HG03354 (cell line): ENCODE results near the gene RAP2A.

Source experiments
- ATAC-seq: cut with Tn5 transposase; IDR thresholded peaks from one replicate; pipeline ENCODE4 v1.9.1; 2021; ENCODE audit warnings: mild to moderate bottlenecking; ENCODE audit not compliant: unreplicated experiment, poor library complexity, severe bottlenecking

RAP2A gene

DNA sequence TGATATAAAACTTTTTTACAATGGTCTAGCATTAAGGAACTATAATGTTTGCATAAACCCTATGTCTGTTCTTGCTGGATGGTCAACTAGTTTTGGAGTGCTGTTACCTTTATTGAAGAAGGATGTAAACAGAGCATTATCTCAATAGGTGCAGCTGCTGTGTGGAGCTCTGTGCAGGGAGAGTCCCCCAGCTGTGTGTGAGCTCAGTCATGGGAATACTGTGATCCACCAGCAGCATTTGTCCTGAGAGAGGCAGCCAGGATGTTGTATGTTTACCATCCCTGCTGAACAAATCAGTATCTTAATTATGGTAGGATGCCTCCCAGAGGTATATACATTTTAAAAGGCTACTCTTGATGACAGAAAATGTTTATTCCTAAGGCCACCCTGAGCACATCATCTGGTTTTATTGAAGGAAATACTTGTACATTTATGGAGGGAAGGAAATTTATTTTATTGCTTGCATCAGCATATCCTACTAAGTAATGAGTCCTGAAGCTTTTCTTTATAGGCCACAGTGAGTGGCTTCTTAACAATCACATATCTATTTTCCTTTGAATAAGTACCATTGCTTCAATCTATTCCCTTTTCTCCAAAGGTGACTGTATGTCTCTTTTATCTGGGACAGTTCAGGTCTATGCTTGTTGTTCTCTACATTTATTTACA lies 11.7 kb downstream of the RAP2A start:
- ATAC-seq, result no peak

DNA sequence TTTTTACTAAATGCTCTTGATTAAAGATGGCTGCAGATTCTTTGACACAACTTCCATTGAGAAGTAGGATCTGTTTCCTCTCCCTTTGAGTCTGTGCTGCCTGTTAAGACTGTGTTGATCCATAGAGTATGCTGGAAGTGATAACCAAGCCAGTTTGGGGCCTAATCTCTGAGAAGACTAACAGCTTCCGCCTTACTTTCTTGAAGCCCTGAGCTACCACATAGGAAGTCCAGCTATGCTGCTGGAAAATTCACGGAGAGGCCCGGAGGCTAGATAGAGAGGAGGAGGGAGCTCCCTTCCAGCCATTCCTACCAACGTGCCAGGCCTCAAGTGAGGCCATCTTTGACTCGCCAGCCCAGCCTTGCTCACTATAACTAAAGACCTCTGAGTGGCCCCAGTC lies 12.5 kb downstream of the RAP2A start:
- ATAC-seq, result no peak

DNA sequence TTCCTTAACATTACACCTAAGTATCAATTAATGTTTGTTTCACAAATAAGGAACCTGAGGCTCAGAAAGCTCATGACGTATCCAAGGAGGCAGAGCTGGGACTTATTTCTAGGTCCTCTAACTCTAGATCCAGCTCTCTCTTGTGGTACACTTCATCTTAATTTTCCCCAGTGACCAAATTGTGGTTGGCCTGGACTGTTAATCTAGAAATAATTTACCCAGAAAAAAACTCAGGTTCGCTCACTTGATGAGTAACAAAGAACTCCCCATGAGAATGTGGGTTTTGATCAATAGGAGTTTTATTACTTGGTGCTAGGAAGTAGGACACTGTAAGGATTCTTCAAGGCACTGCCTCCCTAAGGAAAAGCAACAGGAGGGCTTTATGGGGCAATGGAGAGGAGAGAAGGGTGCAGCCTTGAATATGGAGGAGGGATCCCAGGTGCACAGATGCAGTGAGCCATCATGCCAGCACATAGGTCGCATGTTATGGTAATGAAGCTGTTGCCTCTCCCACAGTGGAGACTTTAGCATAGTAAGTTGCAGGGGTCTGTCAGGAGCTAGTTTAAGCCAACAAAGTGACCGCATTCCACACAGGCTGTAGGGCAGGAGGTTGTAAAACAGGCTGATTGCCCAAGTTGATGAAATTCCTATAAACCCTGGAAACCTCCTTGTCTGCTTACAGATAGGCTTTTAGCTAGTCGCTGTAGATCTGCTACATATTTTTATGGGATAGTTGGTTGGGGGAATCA lies 14.7 kb downstream of the RAP2A start:
- peak; percentile 84 for ATAC-seq

DNA sequence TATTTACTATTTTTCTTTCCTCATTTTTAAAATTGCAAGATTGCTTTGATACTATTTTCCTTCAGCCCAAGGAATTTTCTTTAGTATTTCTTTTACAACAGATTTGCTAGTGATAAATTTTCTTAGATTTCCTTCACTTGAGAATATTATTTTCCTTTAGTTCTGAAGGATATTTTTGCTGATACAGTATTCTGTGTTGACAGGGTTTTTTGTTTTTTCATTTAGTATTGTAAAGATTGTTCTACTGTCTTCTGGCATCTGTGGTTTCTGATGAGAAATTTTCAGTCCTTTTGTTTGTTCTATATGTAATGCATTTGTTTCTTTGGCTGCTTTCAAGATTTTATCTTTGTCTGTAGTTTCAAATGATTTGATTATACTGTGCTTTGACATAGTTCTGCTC lies 20.7 kb downstream of the RAP2A start:
- ATAC-seq, result no peak

DNA sequence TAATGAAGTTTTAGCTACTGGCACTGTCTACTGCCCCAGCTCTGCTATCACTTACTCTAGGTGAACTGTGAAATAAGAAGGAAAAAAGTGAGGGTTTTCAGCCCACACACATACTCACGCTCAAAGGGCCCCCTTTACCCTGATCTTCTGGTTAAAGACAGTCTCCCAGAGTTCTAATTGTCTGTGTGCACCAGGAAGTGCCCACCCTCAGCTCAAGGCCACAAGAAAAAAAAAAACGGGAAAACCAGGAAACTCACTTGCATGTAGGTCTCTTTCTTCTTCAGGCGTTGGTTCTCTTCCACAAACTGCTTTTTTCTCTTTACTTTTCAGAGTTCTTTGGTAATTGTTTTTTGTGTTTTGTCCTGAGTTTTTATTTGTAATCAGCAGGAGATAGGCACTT lies 22.1 kb downstream of the RAP2A start:
- no peak for ATAC-seq

DNA sequence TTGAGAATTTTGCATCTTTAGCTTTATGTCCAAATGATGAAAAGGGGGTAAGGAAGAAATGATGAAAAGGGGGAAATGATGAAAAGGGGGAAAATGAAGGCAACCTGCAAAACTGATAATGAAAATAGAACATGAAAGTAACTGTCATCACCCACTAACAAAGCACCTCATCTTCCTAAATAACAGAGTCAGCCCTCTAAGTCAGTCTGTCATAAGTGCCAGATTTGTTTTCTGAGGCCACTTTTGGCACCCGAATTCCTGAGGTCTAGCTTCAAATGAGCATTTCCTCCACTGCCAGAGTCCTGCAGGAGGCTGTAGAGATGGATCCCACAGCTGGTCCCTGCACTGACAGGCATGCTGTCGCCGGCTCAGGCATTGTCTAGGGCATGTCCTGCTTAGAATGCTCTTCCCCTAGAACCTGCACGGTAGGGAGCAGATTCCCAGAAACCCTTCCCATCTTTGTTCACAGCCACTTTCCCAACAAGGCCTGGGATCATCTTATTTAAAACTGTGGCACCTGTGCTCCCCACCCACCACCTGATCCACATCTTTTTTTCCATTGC lies 25.3 kb downstream of the RAP2A start:
- ATAC-seq, result peak; percentile 33

DNA sequence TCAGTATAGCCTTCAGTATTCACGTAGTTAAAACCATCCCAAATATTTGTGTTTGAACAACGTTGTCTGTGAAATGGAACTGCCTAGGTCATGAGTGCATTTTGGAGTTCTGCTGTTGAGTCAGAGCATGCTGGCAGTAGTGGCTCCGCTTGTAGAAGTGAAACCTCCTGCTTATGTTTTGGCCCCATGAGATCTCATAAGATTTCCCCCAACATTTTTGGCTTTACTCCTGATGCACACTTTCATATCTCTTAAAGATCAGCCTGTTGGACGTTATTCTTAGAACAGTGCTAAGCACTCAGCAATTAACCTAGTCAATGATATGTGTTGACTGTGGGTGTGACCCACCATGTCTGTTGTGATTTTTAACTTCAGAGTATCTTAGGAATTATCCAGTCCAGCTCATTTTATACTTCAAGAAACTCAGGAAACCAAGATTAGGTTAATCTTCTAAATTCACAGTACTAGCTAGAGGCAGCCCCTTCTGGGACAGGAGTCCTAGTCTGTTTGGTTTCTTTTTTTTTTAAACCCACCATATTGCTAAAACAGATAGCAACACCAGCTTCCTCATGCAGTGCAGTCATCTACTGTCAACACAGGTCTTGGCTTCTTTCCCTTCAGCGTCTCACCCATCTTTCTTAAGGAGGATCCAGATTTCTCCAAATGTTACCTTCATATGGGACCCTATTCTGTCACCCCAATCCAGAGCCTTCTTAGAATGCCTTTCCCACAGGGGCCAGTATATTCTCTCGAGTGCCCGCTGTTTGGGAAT lies 26.2 kb downstream of the RAP2A start:
- peak; percentile 95 for ATAC-seq

DNA sequence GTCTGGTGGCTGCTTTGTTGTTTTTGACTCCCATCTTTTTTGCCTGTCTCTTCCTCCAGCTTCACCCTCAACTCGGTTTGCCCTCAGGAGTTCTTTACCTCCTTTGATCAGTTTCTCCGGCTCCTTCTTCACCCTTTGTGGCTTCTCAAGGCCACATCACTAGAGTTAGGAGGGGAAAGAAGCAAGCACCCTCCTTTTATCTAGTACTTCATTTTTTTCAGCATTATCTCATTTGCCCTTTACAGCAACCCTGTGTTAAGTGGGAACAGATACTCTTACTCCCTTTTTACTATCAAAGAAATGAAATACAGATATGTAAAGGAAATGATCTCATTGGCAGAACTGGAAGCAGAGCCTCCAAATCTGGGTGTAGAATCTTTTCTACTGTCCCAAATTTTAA lies 26.9 kb downstream of the RAP2A start:
- no peak for ATAC-seq

DNA sequence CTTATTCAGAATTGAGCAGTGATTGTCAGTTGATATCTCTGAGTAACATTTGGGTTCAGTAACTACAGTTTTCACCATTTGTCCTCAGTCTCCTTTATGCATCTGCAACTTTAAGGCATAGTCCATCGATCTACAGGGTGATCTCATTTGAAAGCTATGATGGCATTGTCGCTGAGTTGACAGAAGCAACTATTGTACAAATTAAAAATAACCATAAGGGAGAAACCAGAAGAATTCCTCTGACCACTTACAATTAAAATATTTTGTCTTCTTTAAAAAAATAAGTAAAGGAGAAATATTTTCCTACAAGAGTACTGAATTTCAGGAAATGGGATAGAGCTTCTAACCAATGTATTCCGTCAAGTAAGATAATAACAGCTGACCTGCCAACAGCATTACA lies 30.6 kb downstream of the RAP2A start:
- ATAC-seq, result no peak

DNA sequence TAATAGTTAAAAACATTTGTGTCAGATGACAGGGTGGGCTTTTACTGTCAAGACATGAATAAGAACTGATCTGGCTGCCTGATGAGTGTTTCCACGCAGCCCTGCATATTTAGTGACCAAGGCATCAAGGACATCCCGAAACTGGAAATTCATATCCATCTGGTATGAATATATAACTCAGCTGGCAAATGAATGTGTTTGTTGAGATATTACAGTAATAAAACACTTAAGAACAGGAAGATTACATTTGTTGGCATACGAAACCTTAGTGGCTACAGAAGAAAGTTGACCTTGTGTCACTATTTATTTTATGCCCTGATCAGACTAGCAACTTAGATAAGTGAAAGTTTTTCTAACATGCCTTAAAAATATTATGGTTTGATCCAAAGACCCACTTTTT lies 32.8 kb downstream of the RAP2A start:
- ATAC-seq, result no peak

DNA sequence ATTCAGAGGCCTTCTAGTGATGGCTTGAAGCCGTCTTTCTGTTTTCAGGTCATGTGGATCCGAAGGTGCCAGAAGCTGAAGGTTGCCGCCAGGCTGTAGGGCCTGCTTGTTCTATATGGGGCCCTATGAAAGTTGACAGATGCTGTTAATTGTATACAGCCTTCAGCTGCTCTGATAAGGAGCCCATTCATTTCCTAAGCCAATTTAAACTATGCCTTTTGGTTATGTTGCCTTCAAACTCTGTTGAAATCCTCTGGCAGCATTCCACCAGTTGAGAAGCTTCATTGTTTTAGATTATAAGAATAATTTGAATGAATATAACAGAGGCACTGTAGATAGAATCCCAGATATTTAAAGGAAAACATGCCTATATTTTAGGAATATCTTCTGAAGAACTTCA lies 34.4 kb downstream of the RAP2A start:
- ATAC-seq, result no peak

DNA sequence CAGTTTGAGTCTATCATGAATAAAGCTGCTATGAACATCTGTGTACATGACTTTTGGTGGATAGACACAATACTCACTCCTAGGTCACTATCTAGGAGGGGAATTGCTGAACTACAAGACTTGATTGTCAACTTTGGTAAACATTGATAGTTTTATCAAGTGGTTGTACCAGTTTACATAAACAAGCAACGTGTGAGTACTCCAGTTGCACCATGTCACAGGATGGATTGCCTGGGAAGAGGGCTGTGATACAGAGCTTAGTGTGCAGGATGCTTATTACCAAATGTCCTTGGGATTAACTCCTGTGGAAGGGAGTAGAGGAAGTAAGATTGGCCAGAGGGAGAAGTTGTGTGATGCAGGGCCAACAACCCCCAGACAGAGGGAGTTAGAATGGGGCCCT lies 37.7 kb downstream of the RAP2A start:
- ATAC-seq, result no peak

DNA sequence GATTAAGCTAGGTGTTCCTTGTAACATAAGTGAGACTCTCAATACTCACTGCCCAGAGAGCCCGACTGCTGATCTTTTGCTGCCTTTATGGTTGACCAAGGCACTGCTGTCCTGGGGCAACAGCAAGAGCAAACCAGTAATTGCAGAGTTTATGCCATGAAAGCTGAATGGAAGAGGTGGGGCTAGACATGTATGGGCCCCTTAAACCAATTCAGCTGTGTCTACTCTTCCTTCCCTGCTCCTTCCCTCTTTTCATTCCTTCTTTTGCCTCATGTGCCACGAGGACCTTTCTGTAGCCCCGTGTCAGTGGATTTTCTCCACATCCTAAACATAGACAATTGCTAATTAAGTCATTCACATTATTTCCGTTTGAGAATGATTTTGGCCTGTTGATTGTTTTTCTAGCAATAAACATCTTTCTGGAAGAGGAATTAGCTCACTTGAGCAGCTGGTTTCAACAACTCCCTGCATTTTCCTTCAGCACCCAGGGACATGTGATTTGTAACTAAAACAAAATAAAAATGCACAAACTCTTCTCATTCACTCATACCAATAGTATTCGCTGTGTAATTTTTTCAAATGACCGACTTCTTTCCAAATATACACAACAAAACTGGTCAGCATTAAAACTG lies 40.5 kb downstream of the RAP2A start:
- ATAC-seq, result no peak

DNA sequence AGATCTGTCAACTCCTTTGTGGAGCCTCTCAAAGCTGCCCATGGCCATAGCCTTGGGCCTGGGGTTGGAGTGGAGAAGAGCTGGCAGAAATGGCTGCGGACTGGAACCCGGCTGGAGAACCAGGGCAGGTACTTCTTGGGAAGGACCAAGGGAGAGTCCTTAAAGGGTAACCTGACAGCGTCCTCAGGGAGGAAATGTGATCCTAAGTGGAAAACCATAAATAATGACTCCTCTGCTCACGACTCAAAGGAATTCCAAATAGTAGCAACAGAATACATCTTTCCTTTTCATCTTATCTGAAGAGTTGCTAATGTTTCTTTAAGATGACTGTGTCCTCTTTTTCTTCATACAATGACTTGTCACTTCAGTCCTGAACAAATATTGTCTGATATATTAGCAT lies 41.0 kb downstream of the RAP2A start:
- no peak for ATAC-seq

DNA sequence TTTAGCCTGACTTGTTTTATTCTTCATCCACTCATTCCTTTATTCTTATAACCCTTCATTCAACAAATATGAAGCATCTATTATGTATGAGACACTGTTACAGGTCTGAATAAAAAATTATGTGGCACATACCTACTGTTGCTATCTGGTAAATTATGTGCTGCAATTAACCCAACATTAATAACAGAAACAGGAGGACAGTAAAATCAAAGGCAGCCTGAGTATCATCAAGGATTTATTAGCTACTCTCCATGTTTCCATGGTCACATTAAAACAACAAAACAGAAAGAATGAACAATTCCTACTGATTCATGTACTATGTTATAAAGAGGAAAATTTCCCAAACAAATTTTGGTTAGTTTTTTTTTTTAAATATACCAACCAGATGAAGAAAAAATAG lies 43.9 kb downstream of the RAP2A start:
- no peak for ATAC-seq

DNA sequence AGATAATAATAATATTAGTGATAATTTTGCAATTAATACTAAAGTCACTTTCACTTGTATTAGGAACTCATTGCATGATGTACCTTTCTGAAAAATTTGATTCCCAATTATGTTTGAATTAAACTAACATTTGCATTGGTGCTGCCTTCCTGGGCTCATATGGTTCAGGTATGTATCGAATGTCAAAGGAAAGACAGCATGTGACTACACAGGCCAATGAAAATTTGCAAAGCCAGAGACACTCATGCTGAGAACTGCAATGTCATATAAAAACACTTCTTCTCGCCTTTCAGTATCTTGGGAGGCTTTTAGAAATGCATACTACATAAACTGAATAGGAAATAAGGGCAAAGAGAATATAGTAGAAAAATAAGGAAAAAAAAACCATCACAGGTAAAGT lies 44.3 kb downstream of the RAP2A start:
- ATAC-seq, result no peak

DNA sequence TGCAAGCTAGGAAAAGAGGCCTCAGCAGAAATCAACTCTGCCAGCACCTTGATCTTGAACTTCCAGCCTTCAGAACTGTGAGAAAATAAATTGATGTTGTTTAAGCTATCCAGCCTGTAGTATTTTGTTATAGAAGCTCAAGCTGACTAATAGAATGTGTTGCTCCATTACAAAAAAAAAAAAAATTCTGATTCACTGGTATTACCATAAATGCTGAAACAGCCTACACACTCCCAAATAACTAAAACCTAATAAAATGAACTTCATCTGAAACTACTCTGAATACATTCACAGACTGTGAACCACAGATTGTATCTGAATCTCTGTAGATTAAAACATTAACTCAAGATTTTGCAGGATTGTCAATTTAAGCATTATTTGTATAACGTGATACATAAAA lies 49.5 kb downstream of the RAP2A start:
- ATAC-seq, result no peak

DNA sequence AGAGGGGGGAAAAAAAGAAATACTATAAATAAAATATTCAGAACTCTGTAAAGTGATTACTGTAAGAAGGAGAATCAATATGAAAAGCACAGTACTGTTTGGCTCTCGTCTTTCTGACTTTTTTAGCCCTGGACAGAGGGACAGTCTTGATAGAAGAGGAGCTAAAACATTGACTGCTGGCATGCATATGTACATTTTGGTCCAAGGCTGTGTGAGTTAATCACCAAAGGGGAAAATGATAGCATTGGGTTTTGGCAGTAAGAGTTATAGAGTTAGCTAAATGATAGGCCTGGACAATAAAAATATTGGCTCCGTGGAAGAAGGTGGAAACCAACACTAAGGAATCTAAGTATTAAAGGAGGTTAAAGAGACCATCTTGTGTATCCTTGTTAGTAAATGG lies 50.3 kb downstream of the RAP2A start:
- no peak for ATAC-seq

DNA sequence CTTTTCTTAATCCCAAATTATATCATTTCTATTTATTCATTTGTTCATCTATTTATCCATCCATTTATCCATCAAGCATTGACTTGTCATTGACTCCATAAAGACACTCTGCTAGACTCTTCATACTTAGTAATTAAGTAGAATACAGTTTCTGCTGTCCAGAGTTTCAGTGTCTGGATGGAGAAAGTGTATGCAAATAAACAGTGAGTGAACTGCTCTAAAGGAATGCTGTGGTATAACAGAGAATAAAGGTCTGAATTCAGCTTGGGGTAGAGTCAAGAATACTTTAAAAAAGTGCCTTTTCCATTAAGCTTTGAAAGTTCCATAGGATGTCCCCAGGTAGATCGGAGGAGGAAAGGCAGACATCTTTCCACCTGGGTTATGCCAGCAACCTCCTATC lies 51.4 kb downstream of the RAP2A start:
- ATAC-seq, result no peak

DNA sequence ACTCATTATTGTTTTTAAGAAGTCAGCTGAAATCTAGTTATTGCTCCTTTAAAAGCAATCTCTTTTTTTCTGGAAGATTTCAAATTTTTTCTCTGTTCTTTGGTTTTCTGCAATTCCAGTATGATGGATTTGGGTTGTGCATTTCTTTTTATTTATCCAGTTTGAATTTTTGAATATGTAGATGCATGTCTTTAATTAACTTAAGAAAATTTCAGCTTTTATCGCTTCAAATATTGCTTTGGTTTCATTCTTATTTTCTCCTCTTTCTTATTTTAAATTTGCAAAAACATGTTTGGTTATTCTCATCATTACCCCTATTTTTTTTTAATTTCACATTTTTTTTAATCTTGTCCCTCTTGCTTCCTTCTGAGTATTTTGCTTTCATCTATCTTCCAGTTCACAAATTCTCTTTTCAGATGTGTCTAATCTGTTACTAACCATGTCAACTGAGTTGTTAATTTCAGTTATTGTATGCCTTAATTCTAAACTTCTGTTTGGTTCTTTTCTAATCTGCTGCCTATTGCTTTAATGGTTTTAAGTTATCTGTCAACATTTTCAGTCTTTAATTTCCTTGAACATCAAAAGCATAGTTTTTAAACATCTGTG lies 56.8 kb downstream of the RAP2A start:
- ATAC-seq, result no peak
